Activated naive CD4-positive, alpha-beta T cell treated with anti-CD3 and anti-CD28 coated beads for 36 hours (primary cell): ENCODE results near the gene PTER. TPM values are rescaled to one million over a fixed set of nuclear protein-coding genes. Genes with fewer than 3 reads are reported as not detected.

Experiments
- CTCF ChIA-PET: fragments of 350-600 bp; sonication (Branson Sonifier 250); formaldehyde crosslinking; loops from one replicate; lab custom pipeline; 2021; ENCODE audit warnings: antibody characterized with exemption; lab: Charles Lee
- DNase-seq: peaks from one replicate; pipeline ENCODE4 v3.0.0-alpha.2; 2020
- H3K27ac Mint-ChIP-seq: one replicate; pipeline ENCODE4 v1.8.0; 2021; ENCODE audit warnings: mild to moderate bottlenecking, mixed read lengths
- H3K27me3 Mint-ChIP-seq: one replicate; pipeline ENCODE4 v1.8.0; 2021; ENCODE audit warnings: low read depth, mixed read lengths
- H3K36me3 Mint-ChIP-seq: one replicate; pipeline ENCODE4 v1.8.0; 2021; ENCODE audit warnings: low read depth, mixed read lengths
- H3K4me1 Mint-ChIP-seq: one replicate; pipeline ENCODE4 v1.8.0; 2021; ENCODE audit warnings: low read depth, mixed read lengths
- H3K4me3 Mint-ChIP-seq: one replicate; pipeline ENCODE4 v1.8.0; 2021; ENCODE audit warnings: mild to moderate bottlenecking, moderate library complexity, mixed read lengths
- H3K9me3 Mint-ChIP-seq: one replicate; pipeline ENCODE4 v1.8.0; 2021; ENCODE audit warnings: mixed read lengths
- intact Hi-C: fragments of 100-400 bp; cut with micrococcal nuclease; formaldehyde crosslinking; loops from one replicate; pipeline ENCODE4 v1.15.1; 2023
- total RNA-seq, 2 experiments: library from RNA; stranded (reverse); gene quantifications; one replicate each; pipeline ENCODE4 v1.2.3, GENCODE V29; 2021

PTER gene
- total RNA-seq, result 10 to 100 TPM; 15.0 to 16.7 TPM

- DNase-seq, result peak; percentile 100
- H3K27me3 Mint-ChIP-seq, result no peaks in the 10 kb centered on the region
- intact Hi-C loops, result loop anchor here (1.0 to 10.0 kb wide), 10 partner anchors 84 to 1268 kb away; partner anchors contain the start of genes C1QL3, MINDY3, NMT2 and RSU1
- CTCF ChIA-PET, result no interaction called here
- H3K4me3 Mint-ChIP-seq, result peak within 1 kb of the TSS; percentile 85
- H3K4me1 Mint-ChIP-seq, result peaks cover 43% of the 10 kb centered on the region
- H3K9me3 Mint-ChIP-seq, result no peaks in the 10 kb centered on the region
- H3K36me3 Mint-ChIP-seq, result peaks cover 34% of the 10 kb centered on the region
- peak within 1 kb of the TSS; percentile 88 for H3K27ac Mint-ChIP-seq
These were observed at the start of gene PTER for GRCh38 chr10:16436758-16437539. PTER (plus strand) TSS chr10:16437010; CDS start chr10:16484385, 47,375 bp downstream.

GRCh38 chr10:16392531-16393069 lies 44.2 kb upstream of the PTER start:
- DNase-seq, result no peak
- CTCF ChIA-PET, result no interaction called here
- Mint-ChIP-seq H3K27ac (no peak overlapping the region), H3K27me3 (peaks cover 7% of the 10 kb centered on the region), H3K9me3 (no peaks in the 10 kb centered on the region), H3K4me3 (no peak overlapping the region), H3K36me3 (no peaks in the 10 kb centered on the region), H3K4me1 (no peaks in the 10 kb centered on the region)
- intact Hi-C loops, result no loop called here

DNA sequence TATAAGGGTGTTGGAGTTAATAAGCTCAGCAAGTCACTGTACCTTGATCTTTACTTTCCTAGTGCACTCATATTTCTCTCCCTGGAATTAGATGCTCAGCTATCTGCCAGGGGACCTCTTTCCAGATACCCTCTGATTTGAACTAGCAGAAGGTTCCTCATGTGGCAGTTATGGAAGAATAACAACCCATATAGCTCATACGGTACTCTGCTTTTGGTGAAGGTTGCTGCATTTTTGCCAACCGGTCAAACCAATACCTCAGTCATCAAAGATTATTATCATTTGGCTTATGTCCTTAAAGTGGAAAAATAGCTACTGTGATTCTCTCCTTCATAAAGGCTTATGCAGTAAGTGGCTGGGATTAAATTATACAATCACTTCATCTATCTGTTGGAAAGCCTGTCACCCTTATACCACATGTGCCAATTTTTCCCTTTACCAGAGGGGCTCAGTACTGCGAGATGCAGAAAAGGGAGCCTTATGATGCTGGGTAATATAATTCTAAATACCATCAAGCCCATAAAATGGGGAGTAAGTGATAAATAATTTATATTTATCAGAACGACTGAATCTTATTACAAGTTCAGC lies 43.4 kb upstream of the PTER start:
- Mint-ChIP-seq H3K4me1 (no peaks in the 10 kb centered on the region), H3K27me3 (peaks cover 7% of the 10 kb centered on the region), H3K36me3 (no peaks in the 10 kb centered on the region), H3K4me3 (no peak overlapping the region), H3K27ac (no peak overlapping the region), H3K9me3 (no peaks in the 10 kb centered on the region)
- CTCF ChIA-PET, result no interaction called here
- intact Hi-C loops, result no loop called here
- DNase-seq, result no peak

DNA sequence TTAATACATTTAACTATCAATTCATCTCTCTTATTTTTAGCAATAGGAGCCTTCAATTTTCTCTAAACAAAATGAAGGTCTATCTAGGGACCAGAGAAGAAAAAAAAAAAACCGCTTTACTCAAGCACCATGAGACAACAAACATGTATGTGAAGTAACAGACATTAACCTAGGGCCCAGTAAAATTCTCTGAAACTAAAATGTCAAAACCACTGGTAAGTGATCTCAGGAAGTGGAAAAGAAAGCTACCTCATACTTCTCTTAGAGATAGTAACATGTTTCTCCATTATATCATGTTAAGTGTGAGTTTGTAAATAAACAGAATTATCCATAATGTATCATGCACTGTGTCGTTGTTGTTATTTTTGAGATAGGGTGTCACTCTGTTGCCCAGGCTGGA lies 35.4 kb upstream of the PTER start:
- Mint-ChIP-seq H3K27me3 (no peaks in the 10 kb centered on the region), H3K4me3 (no peak overlapping the region), H3K27ac (no peak overlapping the region), H3K9me3 (no peaks in the 10 kb centered on the region), H3K4me1 (no peaks in the 10 kb centered on the region), H3K36me3 (no peaks in the 10 kb centered on the region)
- intact Hi-C loops, result no loop called here
- CTCF ChIA-PET, result no interaction called here
- no peak for DNase-seq

DNA sequence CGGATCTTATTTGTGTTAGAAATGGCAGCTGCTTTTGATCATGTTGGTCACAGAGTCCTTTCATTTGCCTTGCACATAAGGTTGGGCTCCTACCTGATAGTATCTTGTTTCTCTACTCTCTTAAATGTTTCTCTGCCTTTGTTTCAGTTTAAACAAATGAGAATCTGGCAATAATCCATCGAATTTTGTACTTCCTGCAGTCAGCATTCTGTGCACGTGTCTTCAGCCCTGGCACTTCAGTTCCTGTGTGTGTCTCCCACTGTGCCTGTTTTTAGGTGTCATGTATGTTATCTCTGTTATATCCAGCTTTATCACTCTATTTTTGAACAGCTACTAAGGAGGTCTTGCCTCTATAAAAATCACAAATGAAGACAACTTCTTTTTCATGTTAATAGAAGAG lies 28.4 kb upstream of the PTER start:
- H3K9me3 Mint-ChIP-seq, result no peaks in the 10 kb centered on the region
- intact Hi-C loops, result no loop called here
- H3K27ac Mint-ChIP-seq, result no peak overlapping the region
- CTCF ChIA-PET, result interaction anchor here (0.6 kb wide), 1 partner anchor 181 kb away, joined by 3 read pairs; no protein-coding TSS in a partner anchor
- DNase-seq, result no peak
- peaks cover 2% of the 10 kb centered on the region for H3K4me1 Mint-ChIP-seq
- H3K36me3 Mint-ChIP-seq, result no peaks in the 10 kb centered on the region
- no peak overlapping the region for H3K4me3 Mint-ChIP-seq
- H3K27me3 Mint-ChIP-seq, result peaks cover 3% of the 10 kb centered on the region

DNA sequence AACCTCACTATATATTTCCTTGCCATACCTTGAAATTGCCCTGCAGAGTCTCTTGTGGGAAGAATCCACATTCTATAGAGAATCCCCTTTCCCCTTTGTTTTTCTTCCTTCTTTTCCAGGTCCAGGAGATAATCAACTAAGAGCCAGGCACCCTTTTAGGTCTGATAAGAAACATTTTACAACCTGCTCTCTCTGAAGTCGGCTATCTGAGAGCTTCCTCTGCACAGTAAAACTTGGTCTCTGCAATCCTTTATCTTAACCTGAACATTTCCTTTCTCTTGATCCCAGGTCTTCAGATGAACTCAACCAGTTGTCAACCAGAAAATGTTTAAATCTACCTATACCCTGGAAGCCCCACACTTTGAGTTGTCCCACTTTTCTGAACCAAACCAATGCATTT lies 19.5 kb upstream of the PTER start:
- no peaks in the 10 kb centered on the region for H3K4me1 Mint-ChIP-seq
- peaks cover 7% of the 10 kb centered on the region for H3K27me3 Mint-ChIP-seq
- no peak overlapping the region for H3K4me3 Mint-ChIP-seq
- CTCF ChIA-PET, result no interaction called here
- no peak overlapping the region for H3K27ac Mint-ChIP-seq
- no peak for DNase-seq
- no peaks in the 10 kb centered on the region for H3K36me3 Mint-ChIP-seq
- H3K9me3 Mint-ChIP-seq, result no peaks in the 10 kb centered on the region
- intact Hi-C loops, result no loop called here

DNA sequence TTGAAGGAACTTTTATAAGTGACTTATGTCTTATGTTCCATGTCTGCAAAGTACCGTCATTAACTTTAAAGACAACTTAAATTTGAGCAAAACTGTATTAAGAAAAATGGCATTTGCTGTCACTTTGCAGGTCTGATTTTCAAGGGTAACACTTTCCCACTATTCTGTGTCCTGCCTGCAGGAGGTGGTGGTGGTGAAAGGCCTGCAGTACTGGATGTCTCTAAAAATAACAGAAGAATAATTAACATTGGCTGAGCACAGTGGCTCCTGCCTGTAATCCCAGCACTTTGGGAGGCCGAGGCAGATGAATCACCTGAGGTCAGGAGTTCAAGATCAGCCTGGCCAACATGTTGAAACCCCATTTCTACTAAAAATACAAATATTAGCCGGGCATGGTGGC lies 13.2 kb upstream of the PTER start:
- Mint-ChIP-seq H3K4me1 (no peaks in the 10 kb centered on the region), H3K9me3 (no peaks in the 10 kb centered on the region), H3K27me3 (peaks cover 7% of the 10 kb centered on the region), H3K27ac (no peak overlapping the region), H3K4me3 (no peak overlapping the region), H3K36me3 (no peaks in the 10 kb centered on the region)
- CTCF ChIA-PET, result no interaction called here
- no peak for DNase-seq
- intact Hi-C loops, result no loop called here

DNA sequence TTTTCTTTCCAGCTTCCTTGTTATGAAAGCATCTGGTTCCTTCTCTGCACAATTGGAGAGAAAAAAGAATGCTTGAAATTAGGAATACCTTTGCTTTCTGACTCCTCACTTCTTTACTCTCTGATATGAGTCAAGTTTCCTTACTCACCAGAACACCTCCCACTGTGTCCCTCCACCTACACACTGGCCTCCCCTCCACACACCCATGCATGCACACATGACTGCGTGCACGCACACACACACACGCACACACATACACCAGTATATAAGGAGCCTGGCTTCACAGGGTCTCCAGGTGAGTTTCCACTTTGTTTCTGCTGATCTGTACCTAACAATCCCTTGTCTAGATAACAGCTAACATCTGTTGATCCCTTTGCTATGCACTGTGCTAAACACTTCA lies 11.4 kb upstream of the PTER start:
- DNase-seq, result no peak
- H3K36me3 Mint-ChIP-seq, result no peaks in the 10 kb centered on the region
- H3K27me3 Mint-ChIP-seq, result peaks cover 2% of the 10 kb centered on the region
- CTCF ChIA-PET, result no interaction called here
- no peaks in the 10 kb centered on the region for H3K4me1 Mint-ChIP-seq
- H3K27ac Mint-ChIP-seq, result no peak overlapping the region
- H3K4me3 Mint-ChIP-seq, result no peak overlapping the region
- intact Hi-C loops, result no loop called here
- no peaks in the 10 kb centered on the region for H3K9me3 Mint-ChIP-seq

DNA sequence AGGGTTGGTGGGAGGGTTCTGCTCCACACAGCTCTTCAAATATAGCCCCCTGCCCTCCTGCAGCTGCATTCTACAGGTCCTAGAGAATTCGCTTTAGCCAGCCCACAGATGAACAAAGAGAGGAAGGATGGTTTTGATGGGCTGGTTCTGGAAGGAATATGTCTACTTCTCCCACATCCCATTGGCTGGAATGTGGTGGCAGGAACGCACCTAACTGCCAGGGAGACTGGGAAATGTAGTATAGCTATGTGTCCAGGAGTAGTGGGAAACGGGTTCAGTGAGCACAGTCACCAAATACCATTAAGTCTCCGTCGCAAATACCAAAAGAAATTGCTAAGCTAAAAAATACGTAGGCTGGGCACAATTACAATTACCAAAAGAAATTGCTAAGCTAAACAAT lies 7.3 kb upstream of the PTER start:
- no peaks in the 10 kb centered on the region for H3K4me1 Mint-ChIP-seq
- no peaks in the 10 kb centered on the region for H3K9me3 Mint-ChIP-seq
- no peaks in the 10 kb centered on the region for H3K27me3 Mint-ChIP-seq
- no peak overlapping the region for H3K4me3 Mint-ChIP-seq
- no peak overlapping the region for H3K27ac Mint-ChIP-seq
- intact Hi-C loops, result no loop called here
- CTCF ChIA-PET, result no interaction called here
- no peak for DNase-seq
- no peaks in the 10 kb centered on the region for H3K36me3 Mint-ChIP-seq

DNA sequence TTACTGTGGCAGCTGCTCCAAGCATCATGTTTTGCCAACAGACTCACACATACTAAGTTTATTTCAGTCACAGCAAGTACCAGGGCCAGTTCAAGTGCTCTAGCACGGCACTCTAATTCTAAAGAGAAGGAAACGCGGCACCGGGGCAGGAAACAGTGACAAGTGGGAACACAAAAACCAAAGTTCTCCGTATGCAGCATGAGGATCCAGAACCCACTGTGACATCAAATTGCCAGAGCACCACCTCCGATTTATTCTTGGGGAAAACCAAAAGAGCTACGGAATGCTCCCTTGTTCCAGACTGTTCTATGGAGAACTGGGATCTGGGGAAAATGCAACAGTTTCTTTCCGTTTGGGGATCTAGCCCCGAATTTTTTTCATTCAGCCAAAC lies 448 bp upstream of the PTER start:
- intact Hi-C loops, result loop anchor here (1.0 to 10.0 kb wide), 8 partner anchors 242 to 1268 kb away; partner anchors contain the start of genes MINDY3, NMT2 and RSU1
- Mint-ChIP-seq H3K36me3 (peaks cover 29% of the 10 kb centered on the region), H3K27ac (peak overlapping the region; percentile 88), H3K4me1 (peaks cover 38% of the 10 kb centered on the region), H3K9me3 (no peaks in the 10 kb centered on the region), H3K4me3 (peak overlapping the region; percentile 85), H3K27me3 (no peaks in the 10 kb centered on the region)
- CTCF ChIA-PET, result no interaction called here
- DNase-seq, result peak; percentile 49

DNA sequence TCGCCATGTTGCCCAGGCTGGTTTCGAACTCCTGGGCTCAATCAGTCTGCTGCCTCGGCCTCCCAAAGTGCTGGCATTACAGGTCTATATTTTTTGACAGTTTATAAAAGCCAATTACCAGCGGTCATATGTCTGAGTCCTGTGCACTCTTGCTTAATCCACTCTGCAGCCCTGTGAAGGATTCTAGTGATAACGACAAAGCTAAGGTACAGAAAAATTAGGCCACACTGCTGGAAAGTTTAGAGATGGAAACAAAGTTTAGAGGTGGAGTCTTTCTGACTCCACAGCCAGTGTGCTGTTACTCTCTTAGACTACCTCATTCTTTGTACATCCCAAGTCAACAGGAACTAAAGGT lies 707 bp downstream of the PTER start:
- Mint-ChIP-seq H3K4me1 (peaks cover 43% of the 10 kb centered on the region), H3K4me3 (peak overlapping the region; percentile 85), H3K36me3 (peaks cover 37% of the 10 kb centered on the region), H3K9me3 (no peaks in the 10 kb centered on the region), H3K27ac (peak overlapping the region; percentile 88), H3K27me3 (no peaks in the 10 kb centered on the region)
- CTCF ChIA-PET, result interaction anchor here (0.7 kb wide), 1 partner anchor 340 kb away, joined by 3 read pairs; no protein-coding TSS in a partner anchor
- intact Hi-C loops, result loop anchor here (1.0 to 10.0 kb wide), 7 partner anchors 84 to 1269 kb away; partner anchors contain the start of genes C1QL3 and NMT2
- no peak for DNase-seq

GRCh38 chr10:16439295-16439694 lies 2.5 kb downstream of the PTER start:
- intact Hi-C loops, result loop anchor here (5.0 to 10.0 kb wide), 3 partner anchors 534 to 1003 kb away; no protein-coding TSS in a partner anchor
- Mint-ChIP-seq H3K27me3 (no peaks in the 10 kb centered on the region), H3K9me3 (no peaks in the 10 kb centered on the region), H3K36me3 (peaks cover 47% of the 10 kb centered on the region), H3K4me3 (peak overlapping the region; percentile 49), H3K27ac (peak overlapping the region; percentile 32), H3K4me1 (peaks cover 43% of the 10 kb centered on the region)
- CTCF ChIA-PET, result no interaction called here
- DNase-seq, result no peak
